HEK293T (cell line): ENCODE data around the gene FAS.

Experiments used
- CTCF ChIA-PET: fragments of 350-600 bp; formaldehyde crosslinking; extraction: SDS; loops from one replicate; lab custom pipeline; 2021; ENCODE audit warnings: antibody characterized with exemption, inconsistent platforms; lab: Yijun Ruan, JAX
- POLR2A ChIA-PET: fragments of 350-600 bp; formaldehyde crosslinking; extraction: SDS; loops from one replicate; lab custom pipeline; 2020; ENCODE audit warnings: antibody characterized with exemption, inconsistent platforms; lab: Yijun Ruan, JAX
- DNase-seq: peaks from one replicate; pipeline ENCODE4 v3.0.0; 2012; ENCODE audit warnings: mixed read lengths; ENCODE audit errors: extremely low spot score
- ARNT ChIP-seq: fragments of 450-650 bp; IDR thresholded peaks from 2 replicates; pipeline ENCODE4 v1.6.1; 2017; ENCODE audit warnings: mild to moderate bottlenecking
- BHLHE40 ChIP-seq: fragments of 450-650 bp; IDR thresholded peaks from 2 replicates; pipeline ENCODE4 v1.6.1; 2016; ENCODE audit warnings: mild to moderate bottlenecking, moderate library complexity, borderline replicate concordance
- CTBP1 ChIP-seq: fragments of 450-650 bp; IDR thresholded peaks from 2 replicates; pipeline ENCODE4 v1.6.1; 2016; ENCODE audit warnings: borderline replicate concordance
- ELF4 ChIP-seq: fragments of 450-650 bp; IDR thresholded peaks from 2 replicates; pipeline ENCODE4 v1.6.1; 2017; ENCODE audit warnings: antibody characterized with exemption
- FOXA1 ChIP-seq: fragments of 450-650 bp; IDR thresholded peaks from 2 replicates; pipeline ENCODE4 v1.6.1; 2016; ENCODE audit warnings: mild to moderate bottlenecking
- FOXK2 ChIP-seq: fragments of 450-650 bp; IDR thresholded peaks from 2 replicates; pipeline ENCODE4 v1.6.1; 2016; ENCODE audit warnings: mild to moderate bottlenecking
- FOXM1 ChIP-seq: fragments of 450-650 bp; IDR thresholded peaks from 2 replicates; pipeline ENCODE4 v1.6.1; 2017; ENCODE audit warnings: mild to moderate bottlenecking, borderline replicate concordance
- HDGF ChIP-seq: fragments of 450-650 bp; IDR thresholded peaks from 2 replicates; pipeline ENCODE4 v1.6.1; 2017; ENCODE audit warnings: antibody characterized with exemption, borderline replicate concordance
- L3MBTL2 ChIP-seq: fragments of 450-650 bp; conservative IDR thresholded peaks from 2 replicates; pipeline ENCODE4 v1.6.1; 2016; ENCODE audit warnings: mild to moderate bottlenecking
- LEF1 ChIP-seq: fragments of 450-650 bp; IDR thresholded peaks from 2 replicates; pipeline ENCODE4 v1.6.1; 2017; ENCODE audit warnings: mild to moderate bottlenecking, borderline replicate concordance
- NFRKB ChIP-seq: fragments of 450-650 bp; IDR thresholded peaks from 2 replicates; pipeline ENCODE4 v1.6.1; 2016; ENCODE audit warnings: mild to moderate bottlenecking, moderate library complexity
- PKNOX1 ChIP-seq: fragments of 450-650 bp; IDR thresholded peaks from 2 replicates; pipeline ENCODE4 v1.6.1; 2016
- SP1 ChIP-seq: fragments of 450-650 bp; IDR thresholded peaks from 2 replicates; pipeline ENCODE4 v1.6.1; 2017
- SUZ12 ChIP-seq: fragments of 450-650 bp; IDR thresholded peaks from 2 replicates; pipeline ENCODE4 v1.6.1; 2016; ENCODE audit warnings: mild to moderate bottlenecking
- TARDBP ChIP-seq: fragments of 450-650 bp; IDR thresholded peaks from 2 replicates; pipeline ENCODE4 v1.6.1; 2016
- ZNF384 ChIP-seq: fragments of 450-650 bp; IDR thresholded peaks from 2 replicates; pipeline ENCODE4 v1.6.1; 2016

The FAS gene

GRCh38 chr10:89030791-89031190 is 40.2 kb downstream of the FAS start:
- CTCF ChIA-PET, result interaction anchor here (0.9 to 2.1 kb wide), 3 partner anchors 24 to 1391 kb away, joined by 3 to 14 read pairs (median 3); no protein-coding TSS in a partner anchor
- TF ChIP-seq SP1 (no peak), TARDBP (no peak), LEF1 (no peak), NFRKB (no peak), ARNT (no peak), PKNOX1 (no peak)
- no peak for DNase-seq
- POLR2A ChIA-PET, result no interaction called here

- DNase-seq, result no peak
- no peak for TF ChIP-seq ELF4
- CTCF ChIA-PET, result no interaction called here
- POLR2A ChIA-PET, result no interaction called here
Measured at GRCh38 chr10:89032141-89032891, 41.7 kb downstream of the FAS start.

GRCh38 chr10:89035461-89035860 is 44.9 kb downstream of the FAS start:
- no peak for TF ChIP-seq L3MBTL2
- no peak for TF ChIP-seq ZNF384
- no peak for TF ChIP-seq PKNOX1
- TF ChIP-seq ARNT, result no peak
- no peak for TF ChIP-seq BHLHE40
- no peak for TF ChIP-seq TARDBP
- no peak for TF ChIP-seq HDGF
- no peak for TF ChIP-seq FOXM1
- ChIA-PET CTCF (no interaction called here), POLR2A (no interaction called here)
- no peak for DNase-seq

GRCh38 chr10:89037096-89037495 is 46.5 kb downstream of the FAS start:
- TF ChIP-seq HDGF (no peak), PKNOX1 (no peak), FOXM1 (no peak), FOXA1 (no peak), TARDBP (no peak), LEF1 (no peak), SUZ12 (no peak), BHLHE40 (no peak), L3MBTL2 (no peak), SP1 (no peak), CTBP1 (no peak), ELF4 (no peak), FOXK2 (no peak), NFRKB (no peak), ARNT (no peak), ZNF384 (no peak)
- no peak for DNase-seq
- CTCF ChIA-PET, result no interaction called here
- POLR2A ChIA-PET, result no interaction called here

- TF ChIP-seq TARDBP (no peak), FOXA1 (no peak), PKNOX1 (no peak), L3MBTL2 (no peak), FOXK2 (no peak), ARNT (no peak)
- POLR2A ChIA-PET, result no interaction called here
- DNase-seq, result no peak
- CTCF ChIA-PET, result no interaction called here
Measured at GRCh38 chr10:89042562-89042961, 52.0 kb downstream of the FAS start.

- TF ChIP-seq NFRKB (no peak), ARNT (no peak), SUZ12 (no peak), HDGF (no peak), FOXA1 (no peak), L3MBTL2 (no peak), ELF4 (no peak), CTBP1 (no peak), LEF1 (no peak), ZNF384 (no peak), FOXM1 (no peak), PKNOX1 (no peak), SP1 (no peak), FOXK2 (no peak), BHLHE40 (no peak), TARDBP (no peak)
- DNase-seq, result no peak
- POLR2A ChIA-PET, result no interaction called here
- CTCF ChIA-PET, result no interaction called here
Measured at GRCh38 chr10:89043052-89043451, 52.5 kb downstream of the FAS start.
